K562 (cell line): ENCODE results near the gene KATNB1. TPM values are rescaled to one million over a fixed set of nuclear protein-coding genes. Genes with fewer than 3 reads are reported as not detected.

Experiments
- BRCA1 ChIP-seq, 2 experiments: fragments of 450-650 bp in 1 of 2; sonication (generic) in 1 of 2; formaldehyde crosslinking in 1 of 2; IDR thresholded peaks; 2 replicates each; pipeline versions ENCODE4 v1.5.0 to v1.6.1; 2017 to 2020; ENCODE audit warnings: mild to moderate bottlenecking in 1 of 2, missing genetic modification reagents in 1 of 2
- CAMTA2 ChIP-seq: fragments of 250-450 bp; sonication (Bioruptor Pico); conservative IDR thresholded peaks from 2 replicates; pipeline ENCODE4 v1.5.1; 2022
- CBFA2T3 ChIP-seq: fragments of 450-650 bp; IDR thresholded peaks from 2 replicates; pipeline ENCODE4 v1.6.1; 2017
- CC2D1A ChIP-seq: fragments of 450-650 bp; IDR thresholded peaks from 2 replicates; pipeline ENCODE4 v1.6.1; 2017; ENCODE audit warnings: mild to moderate bottlenecking
- CGGBP1 ChIP-seq: fragments of 250-450 bp; sonication (Bioruptor Pico); IDR thresholded peaks from 2 replicates; pipeline ENCODE4 v1.9.0; 2021; ENCODE audit warnings: mild to moderate bottlenecking
- CTBP1 ChIP-seq: fragments of 450-650 bp; IDR thresholded peaks from 2 replicates; pipeline ENCODE4 v1.6.1; 2016; ENCODE audit warnings: borderline replicate concordance
- DMBX1 ChIP-seq: fragments of 250-450 bp; sonication (Bioruptor Pico); IDR thresholded peaks from 2 replicates; pipeline ENCODE4 v1.8.0; 2022; ENCODE audit warnings: inconsistent platforms, mild to moderate bottlenecking, moderate library complexity, borderline replicate concordance
- ETV1 ChIP-seq: fragments of 450-650 bp; conservative IDR thresholded peaks from 2 replicates; pipeline ENCODE4 v1.6.1; 2016; ENCODE audit warnings: missing genetic modification characterization, control low read depth, low read depth, missing compliant biosample characterization
- HDAC1 ChIP-seq, 2 experiments: fragments of 450-650 bp; IDR thresholded peaks; 2 replicates each; pipeline ENCODE4 v1.6.1; 2016 to 2017; ENCODE audit warnings: inconsistent platforms in 1 of 2, mild to moderate bottlenecking in 1 of 2, moderate library complexity in 1 of 2
- HDGF ChIP-seq: fragments of 450-650 bp; IDR thresholded peaks from 2 replicates; pipeline ENCODE4 v1.6.1; 2016
- HMGN3 ChIP-seq: IDR thresholded peaks from 2 replicates; pipeline ENCODE4 v1.6.1; 2011; ENCODE audit warnings: borderline replicate concordance, low read depth, mild to moderate bottlenecking, mixed read lengths, low read length; ENCODE audit not compliant: insufficient read length; ENCODE audit errors: extremely low read depth
- HOXB6 ChIP-seq: fragments of 250-450 bp; sonication (Bioruptor Pico); IDR thresholded peaks from 2 replicates; pipeline ENCODE4 v1.5.1; 2022; ENCODE audit warnings: mild to moderate bottlenecking, borderline replicate concordance
- JUND ChIP-seq, 2 experiments: IDR thresholded peaks; 2 replicates in 1 of 2; 3 replicates in 1 of 2; pipeline ENCODE4 v1.6.1; 2011; ENCODE audit warnings: borderline replicate concordance in 2 of 2, low read depth in 2 of 2, low read length in 2 of 2, improper control_type of control experiment in 1 of 2, missing biosample characterization in 1 of 2, missing genetic modification characterization in 1 of 2, missing genetic modification reagents in 1 of 2
- KDM4B ChIP-seq, 2 experiments: fragments of 450-650 bp in 1 of 2; sonication (generic) in 1 of 2; IDR thresholded peaks; 2 replicates each; pipeline ENCODE4 v1.6.1; 2016 to 2017; ENCODE audit warnings: borderline replicate concordance in 2 of 2, antibody characterized with exemption in 1 of 2, low read depth in 1 of 2, mild to moderate bottlenecking in 1 of 2
- MYC ChIP-seq, 2 experiments: fragments of 250-450 bp in 1 of 2; sonication (Bioruptor Pico) in 1 of 2; IDR thresholded peaks; 2 replicates each; pipeline versions ENCODE4 v1.5.1 to v1.6.1; 2012 to 2021; ENCODE audit warnings: low read depth in 2 of 2, borderline replicate concordance in 1 of 2, improper control_type of control experiment in 1 of 2, low read length in 1 of 2, mild to moderate bottlenecking in 1 of 2, moderate library complexity in 1 of 2
- NCOA1 ChIP-seq: fragments of 450-650 bp; IDR thresholded peaks from 2 replicates; pipeline ENCODE4 v1.6.1; 2016; ENCODE audit warnings: low read depth
- TAL1 ChIP-seq: fragments of 450-650 bp; IDR thresholded peaks from 2 replicates; pipeline ENCODE4 v1.6.1; 2016; ENCODE audit warnings: mild to moderate bottlenecking
- TGIF2 ChIP-seq: sonication (generic); formaldehyde crosslinking; IDR thresholded peaks from 2 replicates; pipeline ENCODE4 v1.8.1; 2022; ENCODE audit warnings: mild to moderate bottlenecking, missing genetic modification reagents, moderate library complexity
- ZFP36 ChIP-seq: fragments of 150-350 bp; IDR thresholded peaks from 2 replicates; pipeline ENCODE4 v1.6.1; 2018; ENCODE audit warnings: low read length, low read depth; ENCODE audit not compliant: partially characterized antibody
- ZNF449 ChIP-seq: fragments of 250-450 bp; sonication (Bioruptor Pico); IDR thresholded peaks from 2 replicates; pipeline ENCODE4 v1.8.0; 2022; ENCODE audit warnings: moderate library complexity, mild to moderate bottlenecking, inconsistent platforms
- ZNF518B ChIP-seq: fragments of 250-450 bp; sonication (Bioruptor Pico); IDR thresholded peaks from 2 replicates; pipeline ENCODE4 v1.5.0; 2021; ENCODE audit warnings: mild to moderate bottlenecking, moderate library complexity
- polyA plus RNA-seq, 8 experiments: library from polyadenylated mRNA; depleted of rRNA in 4 of 8; stranded (reverse) in 5 of 8; unstranded in 3 of 8; fragments of >200 nt; fragmentation: Nextera tagmentation in 2 of 8; fragmentation: Illumina TruSeq in 1 of 8; extraction: Ambion mirVana in 2 of 8; extraction: Trizol in 1 of 8; gene quantifications; 2 replicates each; pipeline versions ENCODE4 v1.2.1 to v1.2.3, GENCODE V29; 2011 to 2014; ENCODE audit warnings: inconsistent platforms in 1 of 8, missing spikeins in 1 of 8
- total RNA-seq, 7 experiments: library from RNA; depleted of rRNA in 6 of 7; stranded (reverse); fragments of >200 nt in 6 of 7; fragmentation: Illumina TruSeq in 2 of 7; extraction: Trizol in 2 of 7; gene quantifications; 2 replicates each; pipeline versions ENCODE4 v1.2.1 to v1.2.3, GENCODE V29; 2011 to 2021; ENCODE audit warnings: low replicate concordance in 1 of 7
- TF ChIP-seq, protein P1 (sequence below), 2 experiments: fragments of 250-450 bp in 1 of 2; fragments of 450-650 bp in 1 of 2; sonication (Bioruptor Pico) in 1 of 2; IDR thresholded peaks; 2 replicates each; pipeline versions ENCODE4 v1.6.1 to v1.8.0; 2016 to 2021; ENCODE audit warnings: mild to moderate bottlenecking in 2 of 2, moderate library complexity in 2 of 2, missing compliant biosample characterization in 1 of 2, missing genetic modification characterization in 1 of 2

The KATNB1 gene
- total and polyA plus RNA-seq, 9 of the 15 experiments (the other 6 are each of a cell fraction or from before 2014, with no cell fraction given): 1.2 to 52.6 (median 21.9) TPM

DNA sequence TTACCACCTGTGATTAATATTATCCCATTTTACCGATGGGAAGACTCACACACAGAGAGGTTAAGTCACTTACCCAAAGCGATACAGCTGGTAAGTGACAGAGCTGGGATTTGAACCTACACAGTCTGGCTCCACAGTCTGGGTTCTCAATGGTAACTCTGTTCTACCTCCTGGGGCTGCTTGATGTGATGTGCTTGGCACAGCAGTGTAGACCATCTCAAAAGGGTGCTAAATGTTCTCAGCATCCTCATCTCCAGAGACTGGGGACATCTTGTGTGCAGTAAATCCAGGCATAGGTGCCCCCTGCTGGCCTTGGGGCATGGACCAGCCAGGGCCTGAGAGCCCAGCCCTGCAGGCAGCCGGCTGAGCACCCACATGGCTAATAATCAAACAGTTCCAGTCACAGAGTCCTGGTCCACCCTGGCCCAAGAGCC, 15.4 kb upstream of the KATNB1 start (continued):
- TF ChIP-seq CC2D1A (peak; percentile 63; the same call in 1 of the 2 replicates), JUND (IDR thresholded peaks at IDR 0.05; ENCODE audit: borderline replicate concordance, low read depth, low read length) (peak; percentile 45; the same call in 1 of the 2 replicates), JUND (tag; IDR thresholded peaks at IDR 0.05; ENCODE audit: borderline replicate concordance, low read depth, low read length) (no peak; the same call in 2 of the 3 replicates), DMBX1 (no peak), CAMTA2 (CRISPR knock-in tag) (no peak), TGIF2 (CRISPR knock-in tag) (no peak), BRCA1 (IDR thresholded peaks at IDR 0.05) (no peak), BRCA1 (CRISPR knock-in tag; IDR thresholded peaks at IDR 0.05) (no peak), HDGF (0 out of 2 replicates have a peak, but pooled peaks have one; percentile 39), ZFP36 (peak; percentile 58), CBFA2T3 (no peak), HOXB6 (CRISPR knock-in tag) (no peak), ETV1 (no peak), MYC (IDR thresholded peaks at IDR 0.05; ENCODE audit: low read depth, low read length) (peak; percentile 49; the same call in 1 of the 2 replicates), MYC (CRISPR knock-in tag; IDR thresholded peaks at IDR 0.05; ENCODE audit: borderline replicate concordance, low read depth) (no peak), NCOA1 (no peak), CTBP1 (peak; percentile 90; the same call in 1 of the 2 replicates), TAL1 (no peak), ZNF518B (no peak), KDM4B (IDR thresholded peaks at IDR 0.05; ENCODE audit: borderline replicate concordance in 2 of 2, low read depth in 1 of 2) (no peak), CGGBP1 (no peak), ZNF449 (CRISPR knock-in tag) (no peak), HDAC1 (IDR thresholded peaks at IDR 0.05) (no peak), HMGN3 (no peak)
- TF ChIP-seq, protein P1, sequence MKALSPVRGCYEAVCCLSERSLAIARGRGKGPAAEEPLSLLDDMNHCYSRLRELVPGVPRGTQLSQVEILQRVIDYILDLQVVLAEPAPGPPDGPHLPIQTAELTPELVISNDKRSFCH (CRISPR knock-in tag; IDR thresholded peaks at IDR 0.05): no peak
- TF ChIP-seq, protein P1 (tag; IDR thresholded peaks at IDR 0.05): no peak
